ENCODE results near the gene CRTC3. TPM values are rescaled to one million over a fixed set of nuclear protein-coding genes. Genes with fewer than 3 reads are reported as not detected.

The CRTC3 gene
- total and polyA plus RNA-seq, 2 of the 13 experiments (the other 11 are each of a cell fraction or from before 2014, with no cell fraction given) = 8.4 to 11.8 TPM

GRCh38 chr15:90482124-90483011 lies 47.4 kb upstream of the CRTC3 start (continued):
- TF ChIP-seq, protein P1, sequence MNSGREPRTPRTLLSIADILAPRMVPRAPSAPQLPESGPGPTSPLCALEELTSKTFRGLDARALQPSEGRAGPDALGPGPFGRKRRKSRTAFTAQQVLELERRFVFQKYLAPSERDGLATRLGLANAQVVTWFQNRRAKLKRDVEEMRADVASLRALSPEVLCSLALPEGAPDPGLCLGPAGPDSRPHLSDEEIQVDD (CRISPR knock-in tag; IDR thresholded peaks at IDR 0.05; ENCODE audit: borderline replicate concordance) = no peak
- TF ChIP-seq YEATS2 (CRISPR knock-in tag; IDR thresholded peaks at IDR 0.05; ENCODE audit: borderline replicate concordance) (0 out of 2 replicates have a peak, but pooled peaks have one; percentile 26), ZNF407 (CRISPR knock-in tag; IDR thresholded peaks at IDR 0.05; ENCODE audit: not compliant biosample characterization) (no peak), HNRNPH1 (optimal IDR thresholded peaks at IDR 0.05; ENCODE audit: low read depth, low read length) (no peak), FOXK1 (CRISPR knock-in tag; IDR thresholded peaks at IDR 0.05; ENCODE audit: borderline replicate concordance, low read depth) (no peak; the same call in 1 of the 2 replicates), RAD21 (CRISPR knock-in tag; IDR thresholded peaks at IDR 0.05) (peak; percentile 79), MTA3 (CRISPR knock-in tag; IDR thresholded peaks at IDR 0.05) (no peak), NFKB2 (CRISPR knock-in tag; IDR thresholded peaks at IDR 0.05; ENCODE audit: borderline replicate concordance) (no peak), ZNF256 (CRISPR knock-in tag; conservative IDR thresholded peaks at IDR 0.05) (no peak), SMC3 (IDR thresholded peaks at IDR 0.05; ENCODE audit: low read length) (peak; percentile 83), ZNF260 (CRISPR knock-in tag; IDR thresholded peaks at IDR 0.05; ENCODE audit: borderline replicate concordance, low read depth) (no peak), HOXD1 (CRISPR knock-in tag; IDR thresholded peaks at IDR 0.05) (no peak)
- TF ChIP-seq, protein P2, sequence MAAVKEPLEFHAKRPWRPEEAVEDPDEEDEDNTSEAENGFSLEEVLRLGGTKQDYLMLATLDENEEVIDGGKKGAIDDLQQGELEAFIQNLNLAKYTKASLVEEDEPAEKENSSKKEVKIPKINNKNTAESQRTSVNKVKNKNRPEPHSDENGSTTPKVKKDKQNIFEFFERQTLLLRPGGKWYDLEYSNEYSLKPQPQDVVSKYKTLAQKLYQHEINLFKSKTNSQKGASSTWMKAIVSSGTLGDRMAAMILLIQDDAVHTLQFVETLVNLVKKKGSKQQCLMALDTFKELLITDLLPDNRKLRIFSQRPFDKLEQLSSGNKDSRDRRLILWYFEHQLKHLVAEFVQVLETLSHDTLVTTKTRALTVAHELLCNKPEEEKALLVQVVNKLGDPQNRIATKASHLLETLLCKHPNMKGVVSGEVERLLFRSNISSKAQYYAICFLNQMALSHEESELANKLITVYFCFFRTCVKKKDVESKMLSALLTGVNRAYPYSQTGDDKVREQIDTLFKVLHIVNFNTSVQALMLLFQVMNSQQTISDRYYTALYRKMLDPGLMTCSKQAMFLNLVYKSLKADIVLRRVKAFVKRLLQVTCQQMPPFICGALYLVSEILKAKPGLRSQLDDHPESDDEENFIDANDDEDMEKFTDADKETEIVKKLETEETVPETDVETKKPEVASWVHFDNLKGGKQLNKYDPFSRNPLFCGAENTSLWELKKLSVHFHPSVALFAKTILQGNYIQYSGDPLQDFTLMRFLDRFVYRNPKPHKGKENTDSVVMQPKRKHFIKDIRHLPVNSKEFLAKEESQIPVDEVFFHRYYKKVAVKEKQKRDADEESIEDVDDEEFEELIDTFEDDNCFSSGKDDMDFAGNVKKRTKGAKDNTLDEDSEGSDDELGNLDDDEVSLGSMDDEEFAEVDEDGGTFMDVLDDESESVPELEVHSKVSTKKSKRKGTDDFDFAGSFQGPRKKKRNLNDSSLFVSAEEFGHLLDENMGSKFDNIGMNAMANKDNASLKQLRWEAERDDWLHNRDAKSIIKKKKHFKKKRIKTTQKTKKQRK (IDR thresholded peaks at IDR 0.05; ENCODE audit: low read length) = no peak
- TF ChIP-seq, protein P3, sequence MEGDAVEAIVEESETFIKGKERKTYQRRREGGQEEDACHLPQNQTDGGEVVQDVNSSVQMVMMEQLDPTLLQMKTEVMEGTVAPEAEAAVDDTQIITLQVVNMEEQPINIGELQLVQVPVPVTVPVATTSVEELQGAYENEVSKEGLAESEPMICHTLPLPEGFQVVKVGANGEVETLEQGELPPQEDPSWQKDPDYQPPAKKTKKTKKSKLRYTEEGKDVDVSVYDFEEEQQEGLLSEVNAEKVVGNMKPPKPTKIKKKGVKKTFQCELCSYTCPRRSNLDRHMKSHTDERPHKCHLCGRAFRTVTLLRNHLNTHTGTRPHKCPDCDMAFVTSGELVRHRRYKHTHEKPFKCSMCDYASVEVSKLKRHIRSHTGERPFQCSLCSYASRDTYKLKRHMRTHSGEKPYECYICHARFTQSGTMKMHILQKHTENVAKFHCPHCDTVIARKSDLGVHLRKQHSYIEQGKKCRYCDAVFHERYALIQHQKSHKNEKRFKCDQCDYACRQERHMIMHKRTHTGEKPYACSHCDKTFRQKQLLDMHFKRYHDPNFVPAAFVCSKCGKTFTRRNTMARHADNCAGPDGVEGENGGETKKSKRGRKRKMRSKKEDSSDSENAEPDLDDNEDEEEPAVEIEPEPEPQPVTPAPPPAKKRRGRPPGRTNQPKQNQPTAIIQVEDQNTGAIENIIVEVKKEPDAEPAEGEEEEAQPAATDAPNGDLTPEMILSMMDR (CRISPR knock-in tag; IDR thresholded peaks at IDR 0.05) = peak; percentile 83
